Measurements from ENCODE around the gene GALNT10.

GALNT10 gene

GRCh38 chr5:154406231-154406630 is 215.7 kb downstream of the GALNT10 start:
- Histone ChIP-seq H3K36me3 (ENCODE audit: insufficient read depth, low read length) (peaks cover 12% of the 10 kb centered on the region), H3K27ac (ENCODE audit: low read depth, low read length) (no peak overlapping the region), H3K27me3 (ENCODE audit: control insufficient read depth in 1 of 2, insufficient read depth in 2 of 2, low read length in 2 of 2) (no peaks in the 10 kb centered on the region), H3K9ac (ENCODE audit: low read length) (no peak overlapping the region), H3K9me3 (ENCODE audit: low read length) (no peaks in the 10 kb centered on the region), H3K4me1 (ENCODE audit: insufficient read depth, low read length) (peaks cover 5% of the 10 kb centered on the region), H3K4me3 (ENCODE audit: low read depth in 1 of 2, low read length in 2 of 2) (no peak overlapping the region)

- H3K4me1 ChIP-seq (ENCODE audit: insufficient read depth, low read length), result peaks cover 5% of the 10 kb centered on the region
- H3K27me3 ChIP-seq (ENCODE audit: control insufficient read depth in 1 of 2, insufficient read depth in 2 of 2, low read length in 2 of 2), result no peaks in the 10 kb centered on the region
- H3K27ac ChIP-seq (ENCODE audit: low read depth, low read length), result no peak overlapping the region
- H3K36me3 ChIP-seq (ENCODE audit: insufficient read depth, low read length), result peaks cover 18% of the 10 kb centered on the region
- H3K9ac ChIP-seq (ENCODE audit: low read length), result no peak overlapping the region
- H3K4me3 ChIP-seq (ENCODE audit: low read depth in 1 of 2, low read length in 2 of 2), result no peak overlapping the region
- H3K9me3 ChIP-seq (ENCODE audit: low read length), result no peaks in the 10 kb centered on the region
Measured at GRCh38 chr5:154406826-154407225, 216.3 kb downstream of the GALNT10 start.

GRCh38 chr5:154408811-154409210 is 218.3 kb downstream of the GALNT10 start:
- Histone ChIP-seq H3K9me3 (ENCODE audit: low read length) (no peaks in the 10 kb centered on the region), H3K4me1 (ENCODE audit: insufficient read depth, low read length) (peaks cover 5% of the 10 kb centered on the region), H3K9ac (ENCODE audit: low read length) (no peak overlapping the region), H3K27ac (ENCODE audit: low read depth, low read length) (no peak overlapping the region), H3K27me3 (ENCODE audit: control insufficient read depth in 1 of 2, insufficient read depth in 2 of 2, low read length in 2 of 2) (no peaks in the 10 kb centered on the region), H3K36me3 (ENCODE audit: insufficient read depth, low read length) (peaks cover 32% of the 10 kb centered on the region), H3K4me3 (ENCODE audit: low read depth in 1 of 2, low read length in 2 of 2) (no peak overlapping the region)

DNA sequence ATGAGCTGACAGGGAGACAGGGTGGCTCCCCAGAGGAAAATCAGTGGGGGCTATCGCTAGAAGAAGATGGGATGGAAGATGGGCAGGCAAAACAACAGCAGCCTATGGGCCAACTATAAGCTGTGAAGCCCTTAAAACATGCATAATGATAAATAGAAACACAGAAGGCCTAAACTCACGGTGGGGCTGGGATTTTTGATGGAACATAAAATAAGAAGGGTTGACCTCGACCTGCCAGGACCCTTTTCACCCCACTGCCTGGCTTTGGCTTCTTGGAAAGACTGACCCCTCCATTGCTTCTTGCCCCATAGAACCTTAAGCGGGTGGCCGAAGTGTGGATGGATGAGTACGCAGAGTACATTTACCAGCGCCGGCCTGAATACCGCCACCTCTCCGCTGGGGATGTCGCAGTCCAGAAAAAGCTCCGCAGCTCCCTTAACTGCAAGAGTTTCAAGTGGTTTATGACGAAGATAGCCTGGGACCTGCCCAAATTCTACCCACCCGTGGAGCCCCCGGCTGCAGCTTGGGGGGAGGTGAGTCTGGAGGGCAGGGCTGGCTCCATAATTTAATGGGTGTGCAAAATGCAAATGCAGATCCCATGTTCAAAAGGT is 218.8 kb downstream of the GALNT10 start:
- Histone ChIP-seq H3K9me3 (ENCODE audit: low read length) (no peaks in the 10 kb centered on the region), H3K4me3 (ENCODE audit: low read depth in 1 of 2, low read length in 2 of 2) (no peak overlapping the region), H3K4me1 (ENCODE audit: insufficient read depth, low read length) (peaks cover 5% of the 10 kb centered on the region), H3K36me3 (ENCODE audit: insufficient read depth, low read length) (peaks cover 32% of the 10 kb centered on the region), H3K27me3 (ENCODE audit: control insufficient read depth in 1 of 2, insufficient read depth in 2 of 2, low read length in 2 of 2) (no peaks in the 10 kb centered on the region), H3K27ac (ENCODE audit: low read depth, low read length) (no peak overlapping the region), H3K9ac (ENCODE audit: low read length) (no peak overlapping the region)

DNA sequence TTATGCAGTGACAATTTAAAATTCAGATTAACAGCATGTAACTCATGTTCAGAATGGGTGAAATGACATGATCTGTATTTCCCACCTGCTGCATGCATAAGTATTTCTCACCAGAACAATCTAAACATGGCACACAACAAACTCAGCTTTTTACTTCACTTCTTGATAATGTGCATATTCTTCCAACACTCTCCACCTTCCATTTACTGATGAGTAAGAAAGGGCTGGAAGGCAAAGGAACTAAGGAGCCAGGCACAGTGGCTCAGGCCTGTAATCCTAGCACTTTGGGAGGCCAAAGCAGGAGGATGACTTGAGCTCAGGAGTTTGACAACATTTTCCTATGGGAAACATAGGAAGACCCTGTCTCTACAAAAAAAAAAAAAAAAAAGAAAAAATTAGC is 219.5 kb downstream of the GALNT10 start:
- Histone ChIP-seq H3K4me1 (ENCODE audit: insufficient read depth, low read length) (peaks cover 1% of the 10 kb centered on the region), H3K36me3 (ENCODE audit: insufficient read depth, low read length) (peaks cover 32% of the 10 kb centered on the region), H3K9me3 (ENCODE audit: low read length) (no peaks in the 10 kb centered on the region), H3K27ac (ENCODE audit: low read depth, low read length) (no peak overlapping the region), H3K9ac (ENCODE audit: low read length) (no peak overlapping the region), H3K4me3 (ENCODE audit: low read depth in 1 of 2, low read length in 2 of 2) (no peak overlapping the region), H3K27me3 (ENCODE audit: control insufficient read depth in 1 of 2, insufficient read depth in 2 of 2, low read length in 2 of 2) (no peaks in the 10 kb centered on the region)

DNA sequence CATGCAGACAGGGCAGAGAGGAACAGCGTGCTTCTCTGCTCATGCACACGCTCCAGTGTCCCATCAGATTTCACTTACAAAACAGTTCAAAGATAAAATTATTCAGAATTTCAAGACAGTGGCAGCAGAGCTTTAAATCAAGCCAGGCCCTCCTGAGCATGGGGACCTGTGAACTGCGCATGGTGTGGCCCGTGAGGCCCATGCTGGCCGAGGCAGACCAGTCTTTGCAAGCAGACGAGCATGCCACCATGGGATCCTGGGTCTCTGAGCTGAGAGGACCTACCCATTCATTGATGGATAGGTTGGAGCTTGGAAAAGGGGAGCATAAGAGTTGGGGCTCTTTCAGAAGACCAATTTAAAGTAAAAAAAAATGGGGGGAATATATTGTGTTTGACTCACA is 220.3 kb downstream of the GALNT10 start:
- H3K9me3 ChIP-seq (ENCODE audit: low read length), result no peaks in the 10 kb centered on the region
- no peaks in the 10 kb centered on the region for H3K4me1 ChIP-seq (ENCODE audit: insufficient read depth, low read length)
- H3K27ac ChIP-seq (ENCODE audit: low read depth, low read length), result no peak overlapping the region
- H3K4me3 ChIP-seq (ENCODE audit: low read depth in 1 of 2, low read length in 2 of 2), result no peak overlapping the region
- H3K9ac ChIP-seq (ENCODE audit: low read length), result no peak overlapping the region
- H3K36me3 ChIP-seq (ENCODE audit: insufficient read depth, low read length), result peaks cover 32% of the 10 kb centered on the region
- H3K27me3 ChIP-seq (ENCODE audit: control insufficient read depth in 1 of 2, insufficient read depth in 2 of 2, low read length in 2 of 2), result no peaks in the 10 kb centered on the region

GRCh38 chr5:154411338-154411737 is 220.8 kb downstream of the GALNT10 start:
- no peaks in the 10 kb centered on the region for H3K9me3 ChIP-seq (ENCODE audit: low read length)
- H3K27me3 ChIP-seq (ENCODE audit: control insufficient read depth in 1 of 2, insufficient read depth in 2 of 2, low read length in 2 of 2), result no peaks in the 10 kb centered on the region
- H3K27ac ChIP-seq (ENCODE audit: low read depth, low read length), result no peak overlapping the region
- no peaks in the 10 kb centered on the region for H3K4me1 ChIP-seq (ENCODE audit: insufficient read depth, low read length)
- H3K4me3 ChIP-seq (ENCODE audit: low read depth in 1 of 2, low read length in 2 of 2), result no peak overlapping the region
- H3K36me3 ChIP-seq (ENCODE audit: insufficient read depth, low read length), result peaks cover 32% of the 10 kb centered on the region
- no peak overlapping the region for H3K9ac ChIP-seq (ENCODE audit: low read length)

DNA sequence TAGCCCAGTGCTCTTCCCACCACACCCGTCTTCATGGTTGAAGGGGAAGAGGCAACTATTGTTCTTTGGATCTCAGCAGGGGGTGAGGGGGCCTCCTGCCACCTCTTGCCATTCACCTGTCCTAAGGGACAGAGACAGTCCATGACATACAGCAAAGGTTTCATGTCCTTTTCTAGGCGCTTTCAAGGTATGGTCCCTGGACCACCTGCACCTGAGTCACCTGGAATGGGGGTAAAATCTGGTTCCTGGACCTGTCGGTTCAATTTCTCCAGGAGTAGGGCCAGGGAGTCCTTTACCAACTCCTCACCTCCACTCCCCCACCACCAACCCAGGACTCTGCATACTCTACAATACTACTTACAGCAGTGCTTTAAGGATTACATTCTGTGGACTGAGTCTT is 221.8 kb downstream of the GALNT10 start:
- H3K36me3 ChIP-seq (ENCODE audit: insufficient read depth, low read length), result peaks cover 41% of the 10 kb centered on the region
- H3K27me3 ChIP-seq (ENCODE audit: control insufficient read depth in 1 of 2, insufficient read depth in 2 of 2, low read length in 2 of 2), result no peaks in the 10 kb centered on the region
- no peaks in the 10 kb centered on the region for H3K4me1 ChIP-seq (ENCODE audit: insufficient read depth, low read length)
- no peak overlapping the region for H3K4me3 ChIP-seq (ENCODE audit: low read depth in 1 of 2, low read length in 2 of 2)
- no peak overlapping the region for H3K9ac ChIP-seq (ENCODE audit: low read length)
- no peak overlapping the region for H3K27ac ChIP-seq (ENCODE audit: low read depth, low read length)
- no peaks in the 10 kb centered on the region for H3K9me3 ChIP-seq (ENCODE audit: low read length)

DNA sequence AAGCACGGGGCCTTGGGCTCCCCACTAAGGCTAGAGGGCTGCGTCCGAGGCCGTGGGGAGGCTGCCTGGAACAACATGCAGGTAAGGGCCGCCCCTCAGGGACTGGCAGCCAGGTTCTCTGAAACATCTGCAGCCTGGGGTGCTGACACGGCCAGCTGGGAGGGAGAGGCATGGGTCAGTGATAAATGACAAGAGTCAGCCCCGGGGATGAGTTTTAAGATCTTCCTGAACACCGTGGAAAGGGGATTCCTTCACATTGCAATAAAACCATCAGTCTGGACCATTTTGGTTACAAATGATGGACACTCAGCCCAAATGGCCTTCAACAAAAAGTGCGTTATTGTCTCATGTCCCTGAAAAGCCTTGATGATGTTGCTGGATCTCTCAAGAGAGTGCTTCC is 222.4 kb downstream of the GALNT10 start:
- Histone ChIP-seq H3K27me3 (ENCODE audit: control insufficient read depth in 1 of 2, insufficient read depth in 2 of 2, low read length in 2 of 2) (no peaks in the 10 kb centered on the region), H3K4me3 (ENCODE audit: low read depth in 1 of 2, low read length in 2 of 2) (no peak overlapping the region), H3K36me3 (ENCODE audit: insufficient read depth, low read length) (peaks cover 45% of the 10 kb centered on the region), H3K27ac (ENCODE audit: low read depth, low read length) (no peak overlapping the region), H3K9ac (ENCODE audit: low read length) (no peak overlapping the region), H3K4me1 (ENCODE audit: insufficient read depth, low read length) (no peaks in the 10 kb centered on the region), H3K9me3 (ENCODE audit: low read length) (no peaks in the 10 kb centered on the region)

- H3K9ac ChIP-seq (ENCODE audit: low read length), result no peak overlapping the region
- H3K27ac ChIP-seq (ENCODE audit: low read depth, low read length), result no peak overlapping the region
- H3K4me3 ChIP-seq (ENCODE audit: low read depth in 1 of 2, low read length in 2 of 2), result no peak overlapping the region
- peaks cover 49% of the 10 kb centered on the region for H3K36me3 ChIP-seq (ENCODE audit: insufficient read depth, low read length)
- H3K27me3 ChIP-seq (ENCODE audit: control insufficient read depth in 1 of 2, insufficient read depth in 2 of 2, low read length in 2 of 2), result no peaks in the 10 kb centered on the region
- H3K9me3 ChIP-seq (ENCODE audit: low read length), result no peaks in the 10 kb centered on the region
- no peaks in the 10 kb centered on the region for H3K4me1 ChIP-seq (ENCODE audit: insufficient read depth, low read length)
Measured at GRCh38 chr5:154415114-154415513, 224.6 kb downstream of the GALNT10 start.

DNA sequence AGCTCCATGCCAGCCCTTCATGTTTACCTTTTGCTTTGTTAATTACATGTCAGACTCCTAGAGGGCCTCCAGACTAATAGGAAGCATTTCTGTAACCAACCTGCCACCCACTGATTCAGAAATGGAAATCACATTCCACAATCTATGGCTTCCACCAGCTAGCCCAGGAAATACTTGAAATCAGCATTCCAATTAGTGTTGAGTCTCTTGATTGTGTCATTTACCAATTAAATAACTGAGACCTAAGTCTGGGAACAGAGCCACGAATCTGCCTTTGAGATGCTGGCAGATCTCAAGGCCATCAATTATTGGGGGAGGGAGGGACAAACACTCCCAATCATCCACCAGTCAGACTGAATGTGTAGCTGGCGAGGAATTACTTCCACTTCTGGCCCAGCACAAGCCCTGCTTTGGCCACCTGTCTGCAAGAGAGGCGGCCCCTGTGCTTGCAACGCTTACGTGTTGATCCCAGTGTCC is 227.8 kb downstream of the GALNT10 start:
- no peak overlapping the region for H3K27ac ChIP-seq (ENCODE audit: low read depth, low read length)
- H3K27me3 ChIP-seq (ENCODE audit: control insufficient read depth in 1 of 2, insufficient read depth in 2 of 2, low read length in 2 of 2), result no peaks in the 10 kb centered on the region
- H3K9ac ChIP-seq (ENCODE audit: low read length), result no peak overlapping the region
- H3K4me1 ChIP-seq (ENCODE audit: insufficient read depth, low read length), result no peaks in the 10 kb centered on the region
- peaks cover 22% of the 10 kb centered on the region for H3K36me3 ChIP-seq (ENCODE audit: insufficient read depth, low read length)
- no peak overlapping the region for H3K4me3 ChIP-seq (ENCODE audit: low read depth in 1 of 2, low read length in 2 of 2)
- H3K9me3 ChIP-seq (ENCODE audit: low read length), result no peaks in the 10 kb centered on the region

DNA sequence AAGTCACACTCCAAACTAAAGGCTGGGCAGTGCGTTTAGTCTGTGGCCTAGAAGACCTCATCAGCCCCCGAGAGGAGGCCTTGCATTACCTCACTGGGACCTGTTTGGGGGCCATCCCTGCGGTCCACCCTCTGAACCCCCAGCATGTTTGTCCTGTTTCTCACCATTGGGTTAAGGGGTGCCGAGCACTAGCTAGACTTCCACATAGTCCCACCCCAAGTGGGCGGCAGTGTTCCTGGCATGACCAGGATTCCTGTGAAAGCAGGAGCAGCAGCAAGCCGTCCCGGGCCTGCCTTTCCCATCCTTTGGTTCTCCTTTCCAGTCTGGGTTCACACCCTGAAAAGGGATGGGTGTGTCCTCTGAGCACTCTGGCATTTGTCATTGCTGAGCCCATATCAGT is 228.7 kb downstream of the GALNT10 start:
- no peaks in the 10 kb centered on the region for H3K4me1 ChIP-seq (ENCODE audit: insufficient read depth, low read length)
- H3K9me3 ChIP-seq (ENCODE audit: low read length), result no peaks in the 10 kb centered on the region
- peaks cover 22% of the 10 kb centered on the region for H3K36me3 ChIP-seq (ENCODE audit: insufficient read depth, low read length)
- no peak overlapping the region for H3K27ac ChIP-seq (ENCODE audit: low read depth, low read length)
- H3K9ac ChIP-seq (ENCODE audit: low read length), result no peak overlapping the region
- H3K4me3 ChIP-seq (ENCODE audit: low read depth in 1 of 2, low read length in 2 of 2), result no peak overlapping the region
- no peaks in the 10 kb centered on the region for H3K27me3 ChIP-seq (ENCODE audit: control insufficient read depth in 1 of 2, insufficient read depth in 2 of 2, low read length in 2 of 2)

Data from muscle layer of colon (tissue), 2 donors.